ENCODE measurements around the gene SH2D2A. TPM values are rescaled to one million over a fixed set of nuclear protein-coding genes. Genes with fewer than 3 reads are reported as not detected.

Gene SH2D2A
- total RNA-seq, 1 donor from 2014 or later = not detected

- Mint-ChIP-seq H3K36me3 (ENCODE audit: insufficient read depth) (peaks cover 27% of the 10 kb centered on the region), H3K27me3 (no peaks in the 10 kb centered on the region), H3K27ac (no peak overlapping the region), H3K4me3 (ENCODE audit: low read depth) (no peak overlapping the region), H3K4me1 (ENCODE audit: low read depth) (no peaks in the 10 kb centered on the region), H3K9me3 (ENCODE audit: low read depth) (no peaks in the 10 kb centered on the region)
- no peak for TF ChIP-seq CTCF (IDR thresholded peaks at IDR 0.05; ENCODE audit: unreplicated experiment)
- DNase-seq (ENCODE audit: low spot score, unreplicated experiment) = no peak
These were observed 21.9 kb downstream of the SH2D2A start for GRCh38 chr1:156794506-156795373.

- DNase-seq (ENCODE audit: low spot score, unreplicated experiment) = no peak
- Mint-ChIP-seq H3K4me1 (ENCODE audit: low read depth) (no peaks in the 10 kb centered on the region), H3K36me3 (ENCODE audit: insufficient read depth) (peaks cover 26% of the 10 kb centered on the region), H3K4me3 (ENCODE audit: low read depth) (no peak overlapping the region), H3K27me3 (no peaks in the 10 kb centered on the region), H3K27ac (no peak overlapping the region), H3K9me3 (ENCODE audit: low read depth) (no peaks in the 10 kb centered on the region)
- no peak for TF ChIP-seq CTCF (IDR thresholded peaks at IDR 0.05; ENCODE audit: unreplicated experiment)
These were observed 26.9 kb downstream of the SH2D2A start for GRCh38 chr1:156789621-156790318.

- no peaks in the 10 kb centered on the region for H3K27me3 Mint-ChIP-seq
- TF ChIP-seq CTCF (IDR thresholded peaks at IDR 0.05; ENCODE audit: unreplicated experiment) = no peak
- H3K4me1 Mint-ChIP-seq (ENCODE audit: low read depth) = no peaks in the 10 kb centered on the region
- no peak overlapping the region for H3K27ac Mint-ChIP-seq
- no peaks in the 10 kb centered on the region for H3K9me3 Mint-ChIP-seq (ENCODE audit: low read depth)
- DNase-seq (ENCODE audit: low spot score, unreplicated experiment) = no peak
- H3K4me3 Mint-ChIP-seq (ENCODE audit: low read depth) = no peak overlapping the region
- H3K36me3 Mint-ChIP-seq (ENCODE audit: insufficient read depth) = peaks cover 19% of the 10 kb centered on the region
These were observed 28.5 kb downstream of the SH2D2A start for GRCh38 chr1:156788136-156788535.

GRCh38 chr1:156786640-156787039 is 30.0 kb downstream of the SH2D2A start:
- Mint-ChIP-seq H3K27ac (peak overlapping the region; percentile 67), H3K4me1 (ENCODE audit: low read depth) (no peaks in the 10 kb centered on the region), H3K9me3 (ENCODE audit: low read depth) (no peaks in the 10 kb centered on the region), H3K36me3 (ENCODE audit: insufficient read depth) (peaks cover 21% of the 10 kb centered on the region), H3K4me3 (ENCODE audit: low read depth) (no peak overlapping the region), H3K27me3 (no peaks in the 10 kb centered on the region)
- no peak for DNase-seq (ENCODE audit: low spot score, unreplicated experiment)
- no peak for TF ChIP-seq CTCF (IDR thresholded peaks at IDR 0.05; ENCODE audit: unreplicated experiment)

- peaks cover 18% of the 10 kb centered on the region for H3K36me3 Mint-ChIP-seq (ENCODE audit: insufficient read depth)
- H3K4me3 Mint-ChIP-seq (ENCODE audit: low read depth) = no peak overlapping the region
- H3K27me3 Mint-ChIP-seq = no peaks in the 10 kb centered on the region
- no peaks in the 10 kb centered on the region for H3K9me3 Mint-ChIP-seq (ENCODE audit: low read depth)
- no peak for DNase-seq (ENCODE audit: low spot score, unreplicated experiment)
- H3K27ac Mint-ChIP-seq = no peak overlapping the region
- H3K4me1 Mint-ChIP-seq (ENCODE audit: low read depth) = no peaks in the 10 kb centered on the region
- no peak for TF ChIP-seq CTCF (IDR thresholded peaks at IDR 0.05; ENCODE audit: unreplicated experiment)
These were observed 31.2 kb downstream of the SH2D2A start for GRCh38 chr1:156785458-156785857.

Data from progenitor cell of endocrine pancreas (in vitro differentiated cells).